Forelimb muscle (tissue), 1 donor: ENCODE results near the gene CPN1. TPM values are rescaled to one million over a fixed set of nuclear protein-coding genes. Genes with fewer than 3 reads are reported as not detected.
A peak's percentile ranks its signal among the peaks of the same experiment; 100 is the strongest.

Experiments used
- DNase-seq: peaks from one replicate; pipeline ENCODE4 v3.0.0-alpha.2; 2013; ENCODE audit warnings: low read depth
- polyA plus RNA-seq: library from polyadenylated mRNA; unstranded; fragments of 120-200 nt; gene quantifications from one replicate; pipeline ENCODE4 v1.2.1, GENCODE V29; 2013; ENCODE audit not compliant: insufficient read length

CPN1 gene
- polyA plus RNA-seq, 1 donor, result not detected

GRCh38 chr10:100076750-100077149 lies 4.9 kb downstream of the CPN1 start:
- no peak for DNase-seq

- no peak for DNase-seq
Observed at GRCh38 chr10:100075426-100076220, 6.0 kb downstream of the CPN1 start.

- DNase-seq, result no peak
Observed at GRCh38 chr10:100072514-100072913, 9.2 kb downstream of the CPN1 start.

- no peak for DNase-seq
Observed at GRCh38 chr10:100071529-100071928, 10.1 kb downstream of the CPN1 start.

- DNase-seq, result no peak
Observed at GRCh38 chr10:100067466-100067865, 14.2 kb downstream of the CPN1 start.

GRCh38 chr10:100065084-100065660 lies 16.5 kb downstream of the CPN1 start:
- DNase-seq, result no peak

GRCh38 chr10:100061401-100061800 lies 20.3 kb downstream of the CPN1 start:
- no peak for DNase-seq

- no peak for DNase-seq
Observed at GRCh38 chr10:100057948-100058347, 23.7 kb downstream of the CPN1 start.

GRCh38 chr10:100053686-100054460 lies 27.8 kb downstream of the CPN1 start:
- no peak for DNase-seq

- DNase-seq, result peak; percentile 59
Observed at GRCh38 chr10:100046021-100046486, 35.6 kb downstream of the CPN1 start.

- DNase-seq, result no peak
Observed at GRCh38 chr10:100045592-100045991, 36.1 kb downstream of the CPN1 start.

- DNase-seq, result no peak
Observed at GRCh38 chr10:100043796-100044195, 37.9 kb downstream of the CPN1 start.

GRCh38 chr10:100043344-100043743 lies 38.3 kb downstream of the CPN1 start:
- DNase-seq, result no peak

GRCh38 chr10:100041306-100042002 lies 40.2 kb downstream of the CPN1 start:
- no peak for DNase-seq

- DNase-seq, result no peak
Observed at GRCh38 chr10:100038561-100039071, 43.1 kb downstream of the CPN1 start.

GRCh38 chr10:100037758-100038315 lies 43.8 kb downstream of the CPN1 start:
- DNase-seq, result no peak

GRCh38 chr10:100036850-100037249 lies 44.8 kb downstream of the CPN1 start:
- no peak for DNase-seq

GRCh38 chr10:100033766-100034418 lies 47.8 kb downstream of the CPN1 start:
- no peak for DNase-seq

GRCh38 chr10:100027416-100027815 lies 54.3 kb downstream of the CPN1 start:
- DNase-seq, result no peak

GRCh38 chr10:100025576-100025975 lies 56.1 kb downstream of the CPN1 start:
- no peak for DNase-seq

GRCh38 chr10:100024748-100025147 lies 56.9 kb downstream of the CPN1 start:
- DNase-seq, result no peak
